Stimulated activated CD8-positive, alpha-beta memory T cell treated with anti-CD3 and anti-CD28 coated beads, Interleukin-12 subunit alpha, Interleukin-12 subunit beta, amount 100 ng/mL, for 1 hour (primary cell): ENCODE data around the gene ASB6.
"Not testable (repeated sequence)": the region's sequence is repeated elsewhere in the genome, so short reads cannot be mapped to it uniquely, and the experiment has no call there.

Source experiments
- DNase-seq: peaks from one replicate; pipeline ENCODE4 v3.0.0-alpha.2; 2020; ENCODE audit warnings: low read depth

The ASB6 gene

DNA sequence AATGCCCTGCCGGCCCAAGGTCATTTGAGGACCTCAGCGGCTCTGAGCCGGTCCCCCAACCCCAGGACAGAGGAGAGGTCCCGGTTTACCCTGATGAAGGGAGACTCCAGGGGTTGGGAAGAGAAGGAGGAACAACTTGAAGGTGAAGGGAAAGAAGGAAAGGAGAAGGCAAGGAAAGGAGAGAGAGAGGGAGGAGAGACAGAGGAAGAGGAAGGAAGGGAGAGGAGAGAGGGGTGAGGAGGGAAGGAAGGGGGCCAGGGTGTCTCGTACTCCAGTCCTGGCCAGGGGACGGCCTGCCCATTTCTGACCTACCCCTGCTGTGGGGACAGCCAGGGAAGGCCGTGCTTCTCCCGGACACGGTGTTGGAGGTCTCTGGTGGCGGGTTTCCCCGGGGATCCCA is 25.4 kb upstream of the ASB6 start:
- no peak for DNase-seq

GRCh38 chr9:129666575-129666974 is 24.6 kb upstream of the ASB6 start:
- DNase-seq, result no peak

GRCh38 chr9:129665814-129666520 is 24.0 kb upstream of the ASB6 start:
- DNase-seq, result no peak

DNA sequence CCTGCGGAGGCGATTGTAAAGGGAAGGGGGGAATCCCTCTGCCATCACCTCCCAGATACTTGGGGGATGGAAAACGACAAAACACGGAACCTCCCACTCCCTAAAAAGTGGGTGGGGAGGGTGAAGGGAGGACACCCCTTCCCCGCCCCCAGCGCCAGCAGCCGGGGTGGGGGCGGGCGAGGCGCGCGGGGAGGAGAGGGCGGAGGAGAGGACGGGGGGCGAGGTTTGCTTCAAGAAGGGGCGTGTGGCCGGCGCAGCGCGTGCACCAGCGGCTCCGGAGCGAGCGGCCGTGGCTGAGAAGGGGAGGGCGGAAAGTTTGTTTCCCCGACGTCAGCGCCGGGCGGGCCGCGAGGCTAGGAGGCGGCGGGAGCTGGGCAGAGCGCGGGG is 23.4 kb upstream of the ASB6 start, which contains the start of gene PRRX2:
PRRX2 (plus strand) TSS at position 259 of the 387 bp plus-strand sequence. CDS start 221 bp downstream, outside the sequence.
- DNase-seq, result no peak

DNA sequence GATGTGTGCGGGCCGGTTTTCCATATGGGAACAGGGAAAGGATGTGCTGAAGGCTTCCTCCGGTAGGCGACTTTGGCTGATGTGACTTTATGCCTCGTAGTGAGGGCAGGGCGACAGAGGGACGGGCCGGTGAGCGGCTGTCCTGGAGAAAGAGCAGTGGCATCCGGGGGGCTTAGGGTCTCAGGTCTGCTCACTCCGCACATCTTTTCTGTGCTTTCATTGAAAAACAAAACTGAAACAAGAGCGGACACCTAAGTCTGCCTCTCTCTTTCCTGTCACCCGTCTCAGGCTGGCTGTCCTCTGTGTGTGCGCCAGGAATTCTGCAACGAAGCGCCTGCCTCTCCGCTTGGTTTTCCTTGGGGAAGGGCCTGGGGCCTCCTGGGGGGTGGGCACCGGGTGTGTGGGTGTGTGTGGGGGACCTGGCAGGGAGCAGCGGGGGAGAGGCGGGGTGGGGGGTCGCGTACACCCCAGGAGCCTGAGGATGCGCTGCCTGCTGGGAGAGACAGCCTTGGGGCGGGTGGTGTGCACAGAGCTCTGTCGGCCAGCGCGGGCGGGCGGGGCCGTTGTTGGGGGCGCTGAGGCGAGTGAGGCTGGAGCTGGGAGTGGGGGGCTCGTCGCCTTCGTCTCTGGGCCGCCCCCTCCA is 22.9 kb upstream of the ASB6 start:
- DNase-seq, result no peak

DNA sequence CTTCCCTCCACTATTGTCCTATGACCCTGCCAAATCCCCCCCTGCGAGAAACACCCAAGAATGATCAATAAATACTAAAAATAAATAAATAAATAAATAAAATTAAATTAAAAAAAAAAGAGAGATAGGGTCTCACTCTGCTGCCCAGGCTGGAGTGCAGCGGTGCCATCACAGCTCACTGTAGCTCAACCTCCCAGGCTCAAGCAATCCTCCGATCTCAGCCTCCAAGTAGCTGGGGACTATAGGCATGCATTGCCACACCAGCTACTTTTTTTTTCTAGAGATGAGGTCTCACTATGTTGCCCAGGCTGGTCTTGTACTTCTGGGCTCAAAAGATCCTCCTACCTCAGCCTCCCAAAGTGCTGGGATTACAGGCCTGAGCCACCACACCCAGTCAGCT is 20.3 kb upstream of the ASB6 start:
- not testable (repeated sequence) for DNase-seq

GRCh38 chr9:129661029-129661428 is 19.1 kb upstream of the ASB6 start:
- DNase-seq, result no peak

DNA sequence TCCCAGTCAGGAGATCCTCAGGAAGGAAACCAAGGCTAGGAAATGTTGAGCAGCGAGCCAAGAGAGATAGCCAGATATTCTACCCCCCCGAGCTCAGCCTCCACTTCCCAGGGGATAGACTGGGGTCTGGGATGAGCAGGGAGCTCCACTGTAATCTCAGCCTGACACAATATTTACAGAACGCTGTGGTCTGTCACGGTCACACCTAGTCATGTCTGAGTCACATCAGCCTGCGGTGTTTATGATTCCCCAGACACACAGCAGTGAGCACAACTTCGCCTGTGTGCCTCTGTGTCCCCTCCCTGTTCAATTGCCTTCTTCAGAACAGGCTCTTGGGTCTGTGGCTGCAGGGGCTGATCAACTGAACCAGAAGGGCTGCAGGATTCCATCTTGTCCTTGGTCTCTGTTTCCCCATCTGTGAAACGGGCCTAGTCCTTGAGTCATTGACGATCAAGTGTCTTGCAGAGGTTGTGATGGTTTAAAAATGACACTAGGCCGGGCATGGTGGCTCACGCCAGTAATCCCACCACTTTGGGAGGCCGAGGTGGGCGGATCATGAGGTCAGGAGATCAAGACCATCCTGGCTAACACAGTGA is 14.9 kb upstream of the ASB6 start:
- no peak for DNase-seq

DNA sequence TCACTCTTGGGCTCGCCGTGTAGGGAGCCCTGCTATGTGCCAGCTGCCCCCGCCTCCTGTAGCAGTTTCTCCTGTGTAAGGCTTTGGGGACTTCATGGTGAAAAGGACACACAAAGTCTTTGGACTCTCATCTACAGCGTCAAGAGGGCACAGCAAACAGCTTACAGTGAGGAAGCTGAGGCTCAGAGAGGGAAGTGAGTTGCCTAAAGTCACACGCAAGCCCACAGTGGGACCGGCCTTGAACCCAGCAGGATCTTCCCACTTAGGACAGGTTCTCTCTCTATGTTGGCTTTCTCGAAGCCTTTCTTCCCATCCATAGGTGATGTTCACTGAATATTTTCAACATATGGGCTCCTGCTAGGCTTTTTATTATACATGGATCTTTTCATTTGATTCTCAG is 13.7 kb upstream of the ASB6 start:
- no peak for DNase-seq

DNA sequence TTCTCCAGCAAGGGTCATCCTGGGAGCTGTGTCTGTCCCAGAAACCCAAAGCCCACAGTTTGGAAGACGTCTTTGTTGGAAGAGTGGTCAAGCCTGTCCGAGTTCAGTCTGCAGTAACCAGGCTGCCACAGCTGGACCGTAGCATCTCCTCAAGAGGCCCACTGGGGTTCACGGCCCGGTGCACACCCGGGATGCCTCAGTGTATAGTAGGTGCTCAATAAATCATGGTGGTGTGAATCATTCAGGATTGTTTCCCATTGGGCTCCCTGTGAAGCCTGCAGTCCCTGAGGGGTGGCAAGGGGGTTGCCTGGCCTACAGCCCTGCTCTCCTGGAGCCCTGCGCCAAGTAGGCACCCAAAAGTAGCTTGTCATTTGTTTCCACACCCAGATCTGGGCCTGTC is 13.2 kb upstream of the ASB6 start:
- no peak for DNase-seq

DNA sequence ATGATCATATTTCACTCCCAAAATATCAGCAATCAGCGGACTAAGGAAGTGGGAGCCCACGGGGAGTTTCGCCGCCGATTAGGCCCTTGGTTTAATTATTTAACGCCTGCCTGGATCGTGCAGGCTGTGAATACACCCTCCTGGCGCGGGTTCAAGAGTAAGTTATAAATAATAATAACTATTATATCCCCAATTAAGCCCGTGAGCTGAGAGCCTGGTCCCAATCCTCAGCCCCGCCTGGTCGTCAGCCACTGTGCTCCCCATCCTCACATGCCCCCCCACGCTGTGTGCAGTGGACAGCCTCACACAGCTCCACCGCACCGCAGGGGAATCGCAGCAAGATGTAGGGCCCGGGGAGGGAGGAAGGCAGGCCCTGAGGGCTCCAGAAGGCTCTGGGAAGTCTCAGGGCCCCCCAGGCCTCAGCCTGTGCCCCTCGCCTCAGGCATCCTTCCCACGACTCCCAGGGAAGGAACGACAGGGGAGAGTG is 12.6 kb upstream of the ASB6 start:
- no peak for DNase-seq

- DNase-seq, result no peak
These were observed 12.0 kb upstream of the ASB6 start for GRCh38 chr9:129653823-129654553.

DNA sequence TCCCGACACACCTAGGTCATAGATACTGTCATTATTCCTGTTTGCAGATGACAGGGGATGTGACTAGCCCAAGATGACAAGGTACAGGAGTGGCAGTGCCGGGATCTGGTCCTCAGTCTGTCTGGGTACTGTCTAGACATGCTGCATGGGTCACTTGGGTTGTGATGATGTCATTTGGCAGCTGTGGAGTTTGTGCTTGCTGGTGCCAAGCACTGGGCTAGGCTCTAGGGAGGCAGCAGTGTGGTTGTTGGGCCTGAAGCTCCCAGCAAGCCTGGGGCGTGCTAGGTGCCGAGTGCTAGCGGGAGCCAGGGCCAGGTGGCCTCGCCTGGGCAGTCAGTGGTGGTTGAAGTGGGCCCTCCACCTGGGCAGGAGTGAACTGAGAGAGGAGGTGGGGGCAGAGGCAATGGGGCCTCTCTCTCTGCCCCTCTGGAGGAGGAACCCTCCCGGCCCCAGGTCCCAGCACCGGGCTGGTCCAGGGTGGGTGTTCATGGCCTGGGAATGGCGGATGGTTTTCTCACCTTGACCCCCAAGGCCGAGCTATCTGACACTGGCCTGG is 8.8 kb upstream of the ASB6 start:
- no peak for DNase-seq

- no peak for DNase-seq
These were observed 8.1 kb upstream of the ASB6 start for GRCh38 chr9:129649726-129650679.

DNA sequence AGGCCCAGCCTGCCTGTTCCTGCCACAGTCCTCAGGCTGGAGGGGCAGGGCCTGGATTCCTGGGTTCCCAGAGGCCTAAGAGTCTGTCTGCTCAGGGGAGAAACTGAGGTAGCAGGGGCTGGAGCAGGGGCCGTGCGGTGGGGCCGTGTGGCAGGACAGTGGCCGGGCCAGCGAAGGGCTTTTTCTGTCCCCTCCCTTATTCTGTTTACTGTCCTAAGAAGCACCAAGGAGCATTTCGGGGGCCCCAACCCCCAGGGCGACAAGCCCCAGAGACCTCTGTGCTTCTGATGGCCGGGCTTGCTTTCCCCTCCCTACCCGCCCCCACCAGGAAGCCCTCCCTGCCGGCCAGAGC is 6.8 kb upstream of the ASB6 start:
- DNase-seq, result no peak

- no peak for DNase-seq
These were observed 6.3 kb upstream of the ASB6 start for GRCh38 chr9:129648092-129648763.

DNA sequence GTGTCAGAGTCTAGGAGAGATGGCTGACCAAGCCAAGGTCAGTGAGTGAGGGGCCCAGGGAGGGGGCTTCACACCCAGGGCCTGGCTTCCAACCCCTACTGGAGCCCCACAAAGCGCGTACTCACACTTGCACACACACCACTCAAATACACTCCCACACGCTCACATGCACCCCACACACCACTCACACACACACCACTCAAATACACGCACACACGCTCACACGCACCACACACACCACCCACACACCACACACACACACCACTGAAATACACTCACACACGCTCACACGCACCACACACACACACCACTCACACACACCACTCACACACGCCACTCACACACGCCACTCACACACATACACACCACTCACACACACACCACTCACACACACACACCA is 5.7 kb upstream of the ASB6 start:
- DNase-seq, result no peak

- DNase-seq, result no peak
These were observed 4.7 kb upstream of the ASB6 start for GRCh38 chr9:129646654-129647053.

- no peak for DNase-seq
These were observed 4.3 kb upstream of the ASB6 start for GRCh38 chr9:129646252-129646651.

DNA sequence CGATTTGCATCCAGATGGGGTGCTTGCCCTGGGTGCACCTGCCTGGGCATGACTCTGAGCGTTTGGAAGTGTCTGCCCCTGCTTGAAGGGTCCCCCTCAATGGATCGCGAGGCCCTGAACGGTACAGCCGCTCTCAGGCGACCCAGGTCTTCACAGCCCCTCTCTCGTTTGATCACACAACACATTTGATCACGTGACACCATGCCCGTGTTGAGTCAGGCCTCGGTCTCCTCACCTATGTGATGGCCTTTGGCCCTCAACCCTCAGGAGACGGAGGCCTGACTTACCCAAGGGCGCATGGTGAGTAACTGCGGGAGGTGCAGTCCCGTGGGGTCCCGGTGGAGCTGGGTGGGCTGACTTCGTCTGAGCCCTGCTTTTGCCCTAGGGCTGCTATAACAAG is 3.0 kb upstream of the ASB6 start:
- DNase-seq, result no peak

DNA sequence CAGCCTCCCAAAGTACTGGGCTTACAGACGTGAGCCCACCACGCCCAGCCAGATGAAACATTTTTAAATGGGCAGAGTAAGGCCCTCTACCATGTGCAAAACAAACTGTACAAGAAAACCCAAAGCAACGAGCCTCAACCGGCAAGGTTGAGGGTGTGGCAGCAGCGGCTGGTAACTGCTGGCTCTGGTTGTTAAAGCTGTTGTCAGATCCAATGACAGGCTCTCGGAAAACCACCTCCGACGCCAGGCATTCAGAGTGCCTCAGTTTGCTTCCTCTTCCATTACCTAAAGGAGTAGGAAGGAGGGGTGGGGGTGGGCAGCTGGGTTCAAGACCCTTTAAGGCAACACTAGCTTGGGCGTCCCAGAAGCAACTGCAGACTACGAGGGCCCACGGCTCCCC is 2.4 kb upstream of the ASB6 start:
- DNase-seq, result no peak
